Bronchial epithelial cell (primary cell): ENCODE measurements around the gene B4GALNT4. TPM values are rescaled to one million over a fixed set of nuclear protein-coding genes. Genes with fewer than 3 reads are reported as not detected.
"Not testable (repeated sequence)": the region's sequence is repeated elsewhere in the genome, so short reads cannot be mapped to it uniquely, and the experiment has no call there.

Source experiments
- DNase-seq: peaks from one replicate; pipeline ENCODE4 v3.0.0-alpha.2; 2010; ENCODE audit warnings: low read depth
- FAIRE-seq: peaks from 2 replicates; lab custom pipeline; 2011; peaks lifted over from hg19 to GRCh38; lab: Jason Lieb, UNC
- H3K27me3 ChIP-seq: 2 replicates; pipeline ENCODE4 v1.5.1; 2011; ENCODE audit warnings: low read length; ENCODE audit not compliant: control insufficient read depth, insufficient read depth
- H3K36me3 ChIP-seq: 2 replicates; pipeline ENCODE4 v1.5.1; 2011; ENCODE audit warnings: low read length; ENCODE audit not compliant: control insufficient read depth, insufficient read depth
- H3K4me3 ChIP-seq: 2 replicates; pipeline ENCODE4 v1.5.1; 2011; ENCODE audit warnings: mild to moderate bottlenecking, low read depth, low read length, control low read depth
- total RNA-seq: library from RNA; depleted of rRNA; stranded (reverse); fragments of >200 nt; gene quantifications from 2 replicates; pipeline ENCODE4 v1.2.1, GENCODE V29; 2014
- TF ChIP-seq, protein P1 (sequence below): IDR thresholded peaks from 2 replicates; pipeline ENCODE4 v1.5.1; 2011; ENCODE audit warnings: mild to moderate bottlenecking, moderate library complexity, low read length, control low read depth, inconsistent platforms; ENCODE audit not compliant: insufficient read depth, severe bottlenecking

The B4GALNT4 gene
- total RNA-seq, 1 donor from 2014 or later, result 10.8 TPM

GRCh38 chr11:330694-331357 is 38.5 kb upstream of the B4GALNT4 start:
- DNase-seq (no peak), FAIRE-seq (no peak)
- Histone ChIP-seq H3K36me3 (no peaks in the 10 kb centered on the region), H3K27me3 (peaks cover 4% of the 10 kb centered on the region), H3K4me3 (no peak overlapping the region)
- TF ChIP-seq, protein P1, sequence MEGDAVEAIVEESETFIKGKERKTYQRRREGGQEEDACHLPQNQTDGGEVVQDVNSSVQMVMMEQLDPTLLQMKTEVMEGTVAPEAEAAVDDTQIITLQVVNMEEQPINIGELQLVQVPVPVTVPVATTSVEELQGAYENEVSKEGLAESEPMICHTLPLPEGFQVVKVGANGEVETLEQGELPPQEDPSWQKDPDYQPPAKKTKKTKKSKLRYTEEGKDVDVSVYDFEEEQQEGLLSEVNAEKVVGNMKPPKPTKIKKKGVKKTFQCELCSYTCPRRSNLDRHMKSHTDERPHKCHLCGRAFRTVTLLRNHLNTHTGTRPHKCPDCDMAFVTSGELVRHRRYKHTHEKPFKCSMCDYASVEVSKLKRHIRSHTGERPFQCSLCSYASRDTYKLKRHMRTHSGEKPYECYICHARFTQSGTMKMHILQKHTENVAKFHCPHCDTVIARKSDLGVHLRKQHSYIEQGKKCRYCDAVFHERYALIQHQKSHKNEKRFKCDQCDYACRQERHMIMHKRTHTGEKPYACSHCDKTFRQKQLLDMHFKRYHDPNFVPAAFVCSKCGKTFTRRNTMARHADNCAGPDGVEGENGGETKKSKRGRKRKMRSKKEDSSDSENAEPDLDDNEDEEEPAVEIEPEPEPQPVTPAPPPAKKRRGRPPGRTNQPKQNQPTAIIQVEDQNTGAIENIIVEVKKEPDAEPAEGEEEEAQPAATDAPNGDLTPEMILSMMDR, result no peak

DNA sequence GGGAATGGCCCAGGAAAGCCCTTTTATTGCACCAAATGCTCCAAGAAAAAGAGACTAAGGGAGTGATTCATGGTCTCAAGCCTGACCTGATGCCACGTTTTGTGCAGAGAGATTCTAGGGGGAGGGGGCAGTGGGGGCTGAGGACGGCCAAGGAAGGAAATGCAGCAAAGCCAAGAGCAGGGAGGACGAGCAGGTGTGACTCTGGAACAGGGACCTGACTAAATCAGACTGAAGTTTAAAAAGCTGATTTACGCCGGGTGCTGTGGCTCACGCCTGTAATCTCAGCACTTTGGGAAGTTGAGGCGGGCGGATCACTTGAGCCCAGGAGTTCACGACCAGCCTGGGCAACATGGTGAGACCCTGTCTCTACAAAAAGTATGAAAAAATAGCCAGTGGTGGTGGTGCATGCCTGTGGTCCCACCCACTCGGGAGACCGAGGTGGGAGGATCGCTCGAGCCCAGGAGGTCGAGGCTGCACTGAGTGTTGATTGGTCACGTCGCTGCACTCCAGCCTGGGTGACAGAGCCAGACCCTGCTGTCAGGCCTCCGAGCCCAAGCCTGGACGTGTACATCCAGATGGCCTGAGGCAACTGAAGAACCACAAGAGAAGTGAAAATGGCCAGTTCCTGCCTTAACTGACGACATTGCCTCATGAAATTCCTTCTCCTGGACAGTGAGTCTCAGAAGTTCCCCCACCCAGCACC is 37.8 kb upstream of the B4GALNT4 start:
- Histone ChIP-seq H3K36me3 (no peaks in the 10 kb centered on the region), H3K4me3 (no peak overlapping the region), H3K27me3 (peaks cover 4% of the 10 kb centered on the region)
- TF ChIP-seq, protein P1, result no peak
- no peak for FAIRE-seq
- no peak for DNase-seq

GRCh38 chr11:332651-333480 is 36.4 kb upstream of the B4GALNT4 start:
- H3K4me3 ChIP-seq, result no peak overlapping the region
- DNase-seq (no peak), FAIRE-seq (peak; percentile 13)
- no peaks in the 10 kb centered on the region for H3K36me3 ChIP-seq
- H3K27me3 ChIP-seq, result peaks cover 4% of the 10 kb centered on the region
- TF ChIP-seq, protein P1, result no peak

GRCh38 chr11:333616-334263 is 35.6 kb upstream of the B4GALNT4 start:
- not testable (repeated sequence) for DNase-seq, FAIRE-seq, H3K27me3 ChIP-seq, H3K36me3 ChIP-seq, H3K4me3 ChIP-seq

DNA sequence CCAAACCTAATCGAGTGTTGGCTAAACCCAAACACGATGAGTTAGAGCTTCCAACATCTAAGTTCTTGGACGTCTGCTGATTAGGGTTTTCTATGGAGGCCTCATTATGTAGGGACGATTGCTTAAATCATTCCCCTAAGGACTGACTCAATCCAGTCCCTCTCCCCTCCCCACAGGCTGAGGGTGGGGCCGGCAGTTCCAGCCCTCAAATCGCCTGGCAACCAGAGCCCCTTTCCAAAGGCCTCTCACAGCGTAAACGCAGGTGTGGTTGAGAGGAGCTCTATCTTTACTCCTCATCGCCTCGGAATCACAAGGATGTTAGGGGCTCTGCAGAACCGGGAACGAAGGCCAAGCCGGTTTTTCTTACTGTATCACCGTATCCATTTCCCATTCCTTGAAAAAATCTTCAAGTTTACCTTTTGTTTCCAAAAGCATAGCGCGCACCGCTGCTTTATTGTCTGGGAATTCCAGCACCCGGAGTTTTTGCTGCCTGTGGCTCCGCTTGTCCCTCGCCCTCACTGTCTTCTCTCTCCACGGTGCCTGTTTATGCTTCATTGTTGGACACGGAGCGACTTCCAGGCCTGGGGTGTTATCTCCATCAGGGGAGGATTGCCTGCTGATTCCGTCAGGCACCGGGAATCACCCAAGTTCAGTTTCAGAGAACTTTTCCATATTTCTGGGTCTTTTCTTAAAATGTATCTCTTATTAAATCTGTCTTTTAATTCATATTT is 34.9 kb upstream of the B4GALNT4 start:
- TF ChIP-seq, protein P1, result no peak
- peaks cover 4% of the 10 kb centered on the region for H3K27me3 ChIP-seq
- DNase-seq, result no peak
- no peaks in the 10 kb centered on the region for H3K36me3 ChIP-seq
- H3K4me3 ChIP-seq, result no peak overlapping the region
- no peak for FAIRE-seq
